HG03066 (cell line): ENCODE data around the gene ILKAP.

Experiments
- ATAC-seq: cut with Tn5 transposase; IDR thresholded peaks from one replicate; pipeline ENCODE4 v1.9.1; 2021; ENCODE audit warnings: low read depth; ENCODE audit not compliant: unreplicated experiment

ILKAP gene

DNA sequence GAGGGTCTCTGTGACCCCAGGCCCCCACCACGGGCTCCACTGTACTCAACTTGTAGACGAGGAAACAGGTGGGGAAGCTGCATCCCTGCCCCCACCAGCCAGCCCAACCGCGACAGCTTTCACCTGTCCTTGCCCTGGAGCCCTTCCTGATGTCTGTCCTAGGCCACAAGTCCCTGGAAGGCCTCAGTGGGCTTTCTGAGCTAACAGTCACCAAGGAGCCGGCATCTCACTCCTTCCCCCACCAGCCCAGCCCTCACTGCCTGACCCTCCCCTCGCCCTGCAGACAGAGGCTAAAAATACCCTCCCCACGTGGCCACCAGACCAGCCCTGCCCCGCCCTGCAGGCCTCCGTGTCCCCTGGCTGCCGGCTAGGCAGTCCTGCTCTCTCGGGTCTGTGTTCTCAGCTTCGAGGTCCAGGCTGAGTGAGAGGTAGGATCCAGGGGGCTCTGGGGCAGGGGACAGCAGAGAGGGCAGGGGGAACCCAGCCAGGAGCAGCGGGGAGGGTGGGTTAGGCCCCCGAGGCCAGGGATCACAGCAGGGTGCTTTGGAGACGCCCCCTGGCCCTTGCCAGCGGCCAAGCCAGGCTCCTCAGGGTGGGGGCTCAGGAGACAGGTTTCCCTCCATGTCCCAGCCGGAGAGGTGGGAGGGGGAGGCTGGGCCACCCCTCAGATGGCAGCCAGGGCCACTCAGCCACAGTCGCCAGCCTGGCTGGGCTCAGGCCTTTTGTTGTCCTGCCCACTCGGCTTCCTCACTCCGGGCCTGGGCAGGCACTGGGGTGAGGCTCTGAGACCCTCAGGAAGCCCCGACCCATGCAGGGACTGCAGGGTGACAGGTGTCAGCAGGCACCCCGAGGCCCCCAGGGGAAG, 64.9 kb downstream of the ILKAP start, which contains the start of gene KLHL30:
KLHL30 (plus strand) TSS at position 338 of the 865 bp plus-strand sequence. CDS start 2,087 bp downstream, outside the sequence.
- ATAC-seq, result no peak

DNA sequence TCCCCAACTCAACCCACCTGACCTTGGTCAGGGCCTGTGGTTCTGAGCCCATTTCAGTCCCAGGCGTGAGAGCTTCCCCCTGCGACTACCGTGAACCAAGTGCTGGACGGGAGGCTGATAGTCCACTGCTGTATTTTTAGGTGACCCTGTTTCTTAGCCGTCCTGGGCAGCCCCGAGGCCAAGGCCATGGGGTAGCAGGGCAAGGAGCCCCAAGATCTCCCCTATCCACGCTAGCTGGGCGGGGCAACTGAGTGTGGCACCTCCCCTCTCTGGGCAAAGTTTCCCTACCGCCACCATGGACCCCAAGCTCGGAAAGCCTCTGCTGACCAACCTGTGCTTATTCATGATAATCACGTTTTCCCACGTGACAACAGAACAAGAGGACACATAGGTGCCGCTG, 65.6 kb downstream of the ILKAP start:
- ATAC-seq, result no peak

DNA sequence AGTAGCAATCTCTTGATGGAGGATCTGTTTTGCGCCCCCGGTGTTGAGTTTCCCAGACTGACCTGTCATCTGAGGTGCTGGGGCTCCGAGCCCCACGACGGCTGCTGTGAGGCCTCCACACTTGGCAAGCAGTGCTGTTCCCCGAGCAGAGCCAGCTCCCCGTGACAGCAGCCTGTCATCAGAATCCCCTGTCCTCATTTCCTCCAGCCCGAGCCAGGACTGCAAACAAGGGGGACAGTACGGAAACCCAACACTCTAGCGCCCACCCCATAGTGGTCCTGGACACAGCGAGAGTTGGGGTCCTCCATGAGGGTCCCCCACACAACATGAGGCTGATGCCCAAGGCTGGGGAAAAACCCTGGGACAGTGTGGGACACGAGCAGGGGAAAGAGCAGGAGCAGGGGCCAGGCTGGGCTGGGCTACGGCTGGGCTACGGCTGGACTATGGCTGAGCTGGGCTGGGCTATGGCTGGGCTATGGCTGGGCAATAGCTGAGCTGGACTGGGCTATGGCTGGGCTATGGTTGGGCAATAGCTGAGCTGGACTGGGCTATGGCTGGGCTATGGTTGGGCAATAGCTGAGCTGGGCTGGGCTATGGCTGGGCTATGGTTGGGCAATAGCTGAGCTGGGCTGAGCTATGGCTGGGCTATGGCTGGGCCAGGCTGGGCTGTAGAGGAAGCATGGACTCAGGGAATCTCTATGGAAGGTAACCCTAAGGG, 66.5 kb downstream of the ILKAP start:
- no peak for ATAC-seq

DNA sequence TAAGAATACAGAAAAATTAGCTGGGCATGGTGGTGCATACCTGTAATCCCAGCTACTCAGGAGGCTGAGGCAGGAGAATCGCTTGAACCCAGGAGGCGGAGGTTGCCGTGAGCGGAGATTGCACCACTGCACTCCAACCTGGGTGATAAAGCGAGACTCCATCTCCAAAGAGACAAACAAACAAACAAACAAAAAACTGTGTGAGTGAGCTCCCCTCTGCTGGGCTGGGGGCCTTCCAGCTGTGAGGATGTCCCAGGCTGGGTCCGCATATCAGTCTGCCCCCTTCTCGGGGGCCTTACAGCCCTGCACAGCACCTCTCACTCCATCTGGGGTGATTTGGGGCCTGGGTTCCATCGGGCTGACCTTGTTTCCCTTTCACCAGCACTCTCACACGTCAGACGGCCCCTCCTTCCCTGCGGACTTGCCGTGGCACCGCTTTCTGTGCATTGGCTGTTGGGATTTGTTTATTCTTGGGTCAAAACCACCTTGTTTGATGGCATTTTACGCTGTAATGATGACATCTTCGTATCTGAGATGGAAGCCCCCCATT, 67.8 kb downstream of the ILKAP start:
- no peak for ATAC-seq

DNA sequence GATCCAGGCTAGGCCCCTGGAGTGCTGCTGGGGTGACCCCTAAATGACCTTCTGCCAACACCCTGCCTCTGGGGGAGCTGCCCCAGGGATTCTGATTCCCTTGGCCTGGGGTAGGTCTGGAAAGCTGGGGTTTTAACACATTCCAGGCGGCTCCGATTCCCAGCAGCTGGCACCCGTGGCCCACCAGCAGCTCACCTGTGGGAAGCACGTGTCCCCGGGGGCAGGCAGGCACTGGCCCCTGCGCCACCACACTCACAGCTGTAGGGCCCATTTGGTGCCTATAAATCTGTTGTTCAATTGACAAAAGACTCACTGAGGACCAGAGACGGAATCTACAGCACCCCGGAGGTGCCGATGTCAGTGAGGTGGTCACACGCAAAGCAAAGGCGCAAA, 69.1 kb downstream of the ILKAP start:
- no peak for ATAC-seq

DNA sequence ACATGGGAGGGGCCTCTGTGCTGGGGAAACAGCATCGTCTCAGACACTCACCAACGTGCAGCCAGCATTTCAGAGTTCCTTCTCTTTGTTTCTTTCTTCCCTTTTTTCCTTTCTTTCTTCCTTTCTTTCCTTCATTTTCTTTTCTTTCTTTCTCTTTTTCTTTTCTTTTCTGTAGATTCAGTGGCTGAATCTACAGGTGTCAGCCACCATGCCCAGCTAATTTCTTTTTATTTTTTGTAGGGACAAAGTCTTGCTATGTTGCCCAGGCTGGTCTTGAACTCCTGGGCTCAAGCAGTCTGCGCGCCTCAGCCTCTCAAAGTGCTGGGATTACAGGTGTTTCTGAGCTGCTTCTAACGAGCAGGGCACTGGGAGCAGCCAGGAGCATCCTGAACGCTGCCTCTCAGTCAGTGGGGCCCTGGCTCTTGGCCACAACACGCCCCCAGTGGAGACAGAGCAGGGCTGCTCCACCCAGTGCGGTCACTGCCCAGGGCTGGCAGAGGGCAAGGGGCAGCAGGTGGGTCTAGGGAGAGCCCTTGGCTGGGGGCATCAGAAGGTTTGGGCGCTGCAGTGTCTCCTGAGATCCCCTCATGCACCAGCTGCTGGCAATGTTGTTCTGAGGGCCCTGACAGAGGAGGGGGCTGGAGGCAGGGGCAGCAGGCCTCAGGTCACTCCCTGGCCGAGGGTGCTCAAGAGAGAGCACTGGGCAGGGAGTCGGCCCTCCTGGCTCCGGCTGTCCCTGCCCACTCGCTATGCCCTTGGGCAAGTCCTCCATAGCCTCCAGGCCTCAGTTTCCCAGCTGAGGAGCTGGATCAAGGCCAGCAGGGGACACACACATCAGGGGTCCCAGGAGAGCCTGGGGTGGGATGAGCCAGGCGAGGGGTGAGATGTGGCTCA, 69.7 kb downstream of the ILKAP start:
- no peak for ATAC-seq

DNA sequence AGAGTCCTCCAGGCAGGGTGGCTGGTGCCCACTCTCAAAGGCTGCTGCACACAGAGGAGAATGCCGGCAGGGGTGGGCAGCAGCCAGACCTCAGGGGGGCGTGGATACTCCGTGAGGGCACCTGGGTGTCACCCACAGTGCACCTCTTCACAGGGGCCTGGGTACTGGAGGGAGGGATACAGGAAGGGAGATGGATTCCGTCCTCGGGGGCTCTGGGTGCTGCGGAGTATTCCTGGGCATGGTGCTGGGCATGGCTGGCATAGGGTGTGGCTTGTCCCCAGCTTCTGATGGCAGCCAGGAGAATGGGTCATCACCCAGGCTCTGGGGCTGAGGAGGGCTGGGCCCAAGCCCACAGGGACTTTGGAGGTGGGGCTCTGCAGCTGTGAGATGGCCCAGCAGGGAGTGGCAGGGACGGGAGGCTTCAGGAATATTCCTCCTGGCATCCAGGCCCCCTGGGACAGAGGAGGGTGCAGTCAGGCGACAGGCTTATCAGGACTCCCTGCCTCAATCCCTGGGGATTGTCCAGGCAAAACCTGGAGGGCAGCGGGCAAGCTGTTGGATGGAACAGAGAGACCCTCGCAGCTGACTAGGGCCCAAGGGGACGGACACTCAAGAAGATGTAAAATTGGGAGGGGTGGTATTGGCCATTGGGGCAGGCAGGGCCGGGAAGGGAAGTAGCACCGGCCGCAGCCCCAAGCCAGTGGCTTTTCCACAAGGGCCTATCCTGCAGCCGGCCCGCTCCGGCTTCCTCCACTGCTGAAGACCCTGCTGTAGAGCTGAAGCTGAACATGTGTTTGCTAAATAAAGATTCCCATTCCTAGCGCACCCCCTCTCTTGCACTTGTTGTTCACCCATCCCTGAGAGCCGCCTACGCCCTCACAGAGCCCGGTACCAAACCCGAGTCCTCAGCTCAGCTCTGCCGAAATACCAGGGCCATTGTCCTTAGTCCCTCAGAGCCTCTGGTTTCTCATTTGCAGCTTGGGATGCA, 70.7 kb downstream of the ILKAP start:
- ATAC-seq, result no peak

DNA sequence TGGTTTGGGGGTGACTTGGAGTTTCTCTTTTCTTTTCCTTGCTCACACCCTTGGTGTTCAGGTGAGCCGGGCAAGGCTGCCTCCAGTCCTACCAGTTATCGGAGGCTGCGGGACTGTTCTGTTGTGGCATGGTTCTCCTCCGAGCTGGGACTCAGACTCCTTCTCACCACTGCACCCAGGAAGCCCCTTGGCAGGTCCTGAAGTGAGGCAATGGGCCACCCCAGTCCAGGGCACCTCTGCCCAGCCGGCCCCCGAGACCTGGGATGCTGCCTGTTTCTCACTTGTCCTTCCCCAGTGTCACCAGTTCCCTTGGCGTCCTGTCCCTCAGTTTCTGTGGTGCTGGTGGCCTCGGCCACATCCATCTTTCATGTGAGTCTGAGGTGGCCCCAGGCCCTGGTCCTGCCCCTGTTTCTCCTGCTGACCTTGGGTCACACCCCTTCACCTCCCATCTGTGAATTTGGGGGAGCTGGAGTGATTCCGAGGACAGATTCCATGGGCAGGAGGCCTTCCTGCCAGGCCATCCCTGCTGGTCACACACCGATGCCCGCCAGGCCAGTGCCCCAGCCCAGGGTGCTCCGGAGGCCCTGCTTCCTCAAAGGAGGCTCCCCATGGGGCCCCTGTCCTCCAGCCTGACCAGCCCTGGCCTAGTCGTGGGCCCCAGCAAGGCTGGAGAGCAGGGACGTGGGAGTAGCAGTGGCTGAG, 71.6 kb downstream of the ILKAP start:
- no peak for ATAC-seq

DNA sequence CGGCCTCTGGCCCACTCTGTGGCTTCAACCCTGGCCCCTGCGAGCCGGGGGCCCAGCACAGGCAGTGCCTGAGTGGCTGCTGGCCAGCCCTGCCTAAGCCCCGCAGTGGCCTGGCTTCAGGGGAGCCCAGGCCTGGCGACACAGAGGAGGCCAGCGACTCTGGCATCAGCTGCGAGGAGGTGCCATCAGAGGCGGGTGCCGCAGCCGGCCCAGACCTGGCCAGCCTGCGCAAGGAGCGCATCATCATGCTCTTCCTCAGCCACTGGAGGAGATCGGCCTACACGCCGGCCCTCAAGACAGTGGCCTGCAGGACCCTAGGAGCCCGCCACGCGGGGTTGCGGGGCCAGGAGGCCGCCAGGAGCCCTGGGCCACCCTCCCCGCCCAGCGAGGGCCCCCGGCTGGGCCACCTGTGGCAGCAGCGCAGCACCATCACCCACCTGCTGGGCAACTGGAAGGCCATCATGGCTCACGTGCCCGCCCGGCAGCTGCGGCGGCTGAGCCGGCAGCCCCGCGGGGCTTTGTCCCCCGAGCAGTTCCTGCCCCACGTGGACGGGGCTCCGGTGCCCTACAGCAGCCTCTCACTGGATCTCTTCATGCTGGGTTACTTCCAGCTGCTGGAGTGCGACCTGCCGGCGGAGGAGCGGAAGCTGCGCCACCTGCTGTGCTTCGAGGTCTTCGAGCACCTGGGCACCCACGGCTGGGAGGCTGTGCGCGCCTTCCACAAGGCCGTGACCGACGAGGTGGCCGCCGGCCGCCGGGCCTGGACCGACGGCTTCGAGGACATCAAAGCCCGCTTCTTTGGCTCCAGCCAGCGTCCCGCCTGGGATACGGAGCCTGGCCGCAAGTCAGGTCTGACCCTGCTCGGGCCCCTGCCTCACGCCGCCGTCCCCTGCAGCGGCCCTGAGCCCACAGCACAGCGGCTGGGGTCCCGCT, 72.5 kb downstream of the ILKAP start:
- ATAC-seq, result no peak

DNA sequence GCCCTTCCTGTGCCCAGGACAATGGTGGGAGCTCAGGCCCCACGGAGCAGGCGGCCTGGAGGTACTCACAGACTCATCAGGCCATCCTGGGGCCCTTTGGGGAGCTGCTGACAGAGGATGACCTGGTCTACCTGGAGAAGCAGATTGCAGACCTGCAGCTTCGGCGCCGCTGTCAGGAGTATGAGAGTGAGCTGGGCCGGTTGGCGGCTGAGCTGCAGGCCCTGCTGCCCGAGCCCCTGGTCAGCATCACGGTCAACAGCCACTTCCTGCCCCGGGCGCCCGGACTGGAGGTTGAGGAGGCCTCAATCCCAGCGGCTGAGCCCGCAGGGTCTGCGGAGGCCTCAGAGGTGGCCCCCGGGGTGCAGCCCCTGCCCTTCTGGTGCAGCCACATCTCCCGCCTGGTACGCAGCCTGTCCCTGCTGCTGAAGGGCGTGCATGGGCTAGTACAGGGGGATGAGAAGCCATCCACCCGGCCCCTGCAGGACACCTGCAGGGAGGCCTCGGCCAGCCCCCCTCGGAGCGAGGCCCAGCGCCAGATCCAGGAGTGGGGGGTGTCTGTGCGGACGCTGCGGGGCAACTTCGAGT, 73.3 kb downstream of the ILKAP start:
- ATAC-seq, result no peak

DNA sequence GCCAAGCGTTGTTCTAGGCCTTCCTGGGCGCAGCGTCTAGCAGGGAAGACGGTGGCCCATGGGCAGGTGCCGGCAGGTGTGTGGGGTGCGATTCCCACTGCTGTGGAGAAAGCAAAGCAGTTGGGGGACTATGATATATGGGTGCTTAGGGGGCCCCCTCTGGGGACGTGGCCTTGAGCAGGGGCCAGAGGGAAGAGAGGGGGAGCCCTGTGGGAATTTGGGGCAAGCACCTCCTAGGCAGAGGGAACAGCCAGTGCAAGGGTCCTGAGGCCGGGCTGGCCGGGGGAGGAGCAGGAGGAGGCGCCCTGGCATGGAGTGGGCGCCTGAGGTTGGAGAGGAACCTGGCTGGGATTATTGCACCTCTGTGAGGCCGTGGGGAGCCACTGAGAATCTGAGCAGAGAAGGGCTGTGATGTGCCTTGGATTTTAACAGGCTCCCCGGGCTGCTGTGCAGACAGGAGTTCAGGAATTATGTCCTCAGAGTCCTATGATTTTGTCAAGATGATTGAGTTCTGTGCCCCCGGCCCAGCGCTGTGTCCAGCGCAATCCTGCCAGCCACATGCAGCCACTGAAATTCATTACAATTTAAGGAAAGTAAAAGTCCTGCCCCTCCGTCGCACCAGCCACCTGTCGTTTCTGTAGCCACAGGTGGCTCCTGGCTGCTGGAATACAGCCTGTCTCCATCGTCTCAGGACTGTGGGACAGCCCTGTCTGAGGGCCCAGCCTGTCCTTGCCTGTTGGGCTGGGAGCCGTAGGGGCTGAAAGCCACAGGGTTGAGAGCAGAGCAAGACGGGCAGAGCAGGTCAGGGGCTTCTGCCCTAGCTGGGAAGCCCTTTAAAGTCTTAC, 74.1 kb downstream of the ILKAP start:
- no peak for ATAC-seq

DNA sequence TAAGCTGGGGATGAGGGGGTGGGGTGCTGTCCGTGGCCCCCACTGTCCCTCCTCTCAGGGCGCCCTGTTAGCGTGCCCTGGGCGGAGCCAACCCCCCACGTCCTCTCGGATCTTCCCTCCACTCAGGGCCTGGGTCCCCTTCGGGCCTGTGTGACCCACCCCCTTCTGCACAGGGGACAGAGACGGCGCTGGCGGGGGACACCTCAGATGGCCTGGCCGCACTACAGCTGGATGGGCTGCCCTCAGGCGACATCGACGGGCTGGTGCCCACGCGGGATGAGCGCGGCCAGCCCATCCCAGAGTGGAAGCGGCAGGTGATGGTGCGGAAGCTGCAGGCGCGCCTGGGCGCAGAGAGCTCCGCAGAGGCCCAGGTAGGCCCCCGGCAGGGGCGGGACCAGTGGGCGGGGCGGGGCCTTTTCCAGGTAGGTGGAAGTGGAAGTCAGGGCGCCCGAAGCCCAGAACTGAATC, 74.9 kb downstream of the ILKAP start:
- no peak for ATAC-seq

DNA sequence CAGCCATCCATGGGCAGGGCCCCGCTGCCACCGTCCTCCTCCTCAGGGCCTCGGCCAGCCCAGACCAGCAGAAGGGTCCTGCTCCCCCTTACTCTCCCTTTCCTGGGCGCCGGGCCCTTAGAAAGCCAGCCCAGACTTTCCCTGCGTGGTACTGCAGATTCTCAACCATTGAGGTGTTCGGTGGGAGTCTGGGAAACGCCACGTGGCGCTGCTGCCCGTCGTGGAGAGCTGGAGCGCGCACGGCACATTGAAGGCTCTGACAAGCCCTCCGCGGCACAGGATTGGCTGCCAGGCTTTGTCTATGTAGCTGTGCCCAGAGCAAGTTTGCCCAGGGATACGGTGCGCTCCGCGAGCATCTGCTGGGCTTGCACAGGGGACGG, 75.4 kb downstream of the ILKAP start:
- ATAC-seq, result no peak

DNA sequence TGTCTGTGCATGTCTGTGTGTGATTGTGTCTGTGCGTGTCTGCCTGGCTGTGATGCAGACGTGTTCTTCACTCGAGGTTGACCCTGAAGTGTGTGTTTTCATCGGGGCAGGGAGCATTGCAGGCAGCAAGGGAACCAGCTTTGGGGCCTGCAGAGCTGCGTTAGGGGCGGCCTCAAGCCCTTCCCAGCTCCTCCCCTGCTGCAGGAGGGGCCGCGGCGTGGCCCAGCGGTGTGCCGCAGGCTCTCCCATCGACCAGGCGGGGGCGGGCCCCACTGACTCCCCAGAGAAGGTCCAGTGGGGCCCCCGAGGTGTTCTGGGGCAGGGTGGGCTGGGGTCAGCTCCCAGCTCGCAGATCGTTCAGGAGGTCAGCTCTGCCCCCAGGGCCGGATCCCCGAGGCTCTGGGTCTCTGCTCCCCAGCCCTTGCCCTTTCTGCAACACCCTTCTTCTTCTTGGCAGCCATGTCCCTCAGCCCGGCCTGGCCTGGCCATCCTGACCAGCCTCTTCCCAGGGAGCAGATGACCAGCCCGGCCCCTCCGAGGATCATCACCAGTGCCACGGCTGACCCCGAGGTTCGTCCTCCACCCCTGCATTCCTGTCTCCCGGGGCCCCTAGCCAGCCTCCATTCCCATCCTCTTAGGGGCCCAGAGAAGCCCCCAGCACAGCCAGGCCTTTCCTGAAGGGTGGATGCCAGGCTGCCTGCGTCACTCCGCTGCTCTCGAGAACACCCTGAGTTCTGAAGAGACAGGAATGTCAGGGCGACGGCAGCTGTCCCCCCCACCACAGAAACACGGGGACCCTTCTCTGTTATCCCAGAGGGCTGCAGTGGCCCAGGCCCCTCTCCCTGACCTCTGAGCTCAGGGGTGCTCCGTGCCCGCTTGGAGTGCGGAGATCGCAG, 76.1 kb downstream of the ILKAP start:
- ATAC-seq, result no peak

DNA sequence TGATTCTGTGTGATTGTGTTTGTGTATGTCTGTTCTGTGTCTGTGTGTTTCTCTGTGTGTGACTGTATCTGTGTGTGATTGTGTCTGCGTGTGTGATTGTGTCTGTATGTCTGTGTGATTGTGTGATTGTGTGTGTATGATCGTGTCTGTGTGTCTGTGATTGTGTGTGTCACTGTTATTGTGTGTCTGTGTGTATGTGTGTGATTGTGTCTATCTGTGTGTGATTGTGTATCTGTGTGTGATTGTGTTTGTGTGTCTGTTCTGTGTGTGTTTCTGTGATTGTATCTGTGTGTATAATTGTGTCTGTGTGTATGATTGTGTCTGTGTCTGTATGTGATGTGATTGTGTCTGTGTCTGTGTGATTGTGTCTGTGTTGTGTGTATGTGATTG, 76.7 kb downstream of the ILKAP start:
- ATAC-seq, result no peak
